Stimulated activated memory B cell treated with anti-CD40 and anti-IgM and Interleukin-4, amounts not matched to agents 10 μg/mL and 1 μg/mL and 100 μg/mL, for 72 hours (primary cell): Measurements from ENCODE around the gene USP30.

ENCODE experiments used
- ATAC-seq: fragments of 150-1000 bp; cut with Tn5 transposase; 2 replicates; pipeline ENCODE4 v1.10.0; 2021
- H3K27ac Mint-ChIP-seq: one replicate; pipeline ENCODE4 v1.8.0; 2022; ENCODE audit warnings: mild to moderate bottlenecking, mixed read lengths
- H3K27me3 Mint-ChIP-seq: one replicate; pipeline ENCODE4 v1.8.0; 2022; ENCODE audit warnings: mixed read lengths
- H3K36me3 Mint-ChIP-seq: one replicate; pipeline ENCODE4 v1.8.0; 2022; ENCODE audit warnings: mixed read lengths
- H3K4me1 Mint-ChIP-seq: one replicate; pipeline ENCODE4 v1.8.0; 2022; ENCODE audit warnings: mixed read lengths
- H3K4me3 Mint-ChIP-seq: one replicate; pipeline ENCODE4 v1.8.0; 2022; ENCODE audit warnings: mild to moderate bottlenecking, moderate library complexity, mixed read lengths
- H3K9me3 Mint-ChIP-seq: one replicate; pipeline ENCODE4 v1.8.0; 2022; ENCODE audit warnings: mixed read lengths

USP30 gene

GRCh38 chr12:109069307-109070271 lies 17.2 kb downstream of the USP30 start:
- H3K4me3 Mint-ChIP-seq: no peak overlapping the region
- H3K27me3 Mint-ChIP-seq: no peaks in the 10 kb centered on the region
- H3K36me3 Mint-ChIP-seq: peaks cover 54% of the 10 kb centered on the region
- no peaks in the 10 kb centered on the region for H3K9me3 Mint-ChIP-seq
- no peak overlapping the region for H3K27ac Mint-ChIP-seq
- H3K4me1 Mint-ChIP-seq: no peaks in the 10 kb centered on the region
- no peak for ATAC-seq

- Mint-ChIP-seq H3K36me3 (peaks cover 81% of the 10 kb centered on the region), H3K9me3 (peaks cover 4% of the 10 kb centered on the region), H3K27ac (no peak overlapping the region), H3K4me3 (no peak overlapping the region), H3K4me1 (no peaks in the 10 kb centered on the region), H3K27me3 (no peaks in the 10 kb centered on the region)
- no peak for ATAC-seq
Measured at GRCh38 chr12:109074866-109075265, 22.5 kb downstream of the USP30 start.

GRCh38 chr12:109082751-109083150 lies 30.4 kb downstream of the USP30 start:
- H3K4me3 Mint-ChIP-seq: no peak overlapping the region
- H3K9me3 Mint-ChIP-seq: peaks cover 6% of the 10 kb centered on the region
- ATAC-seq: no peak
- no peaks in the 10 kb centered on the region for H3K27me3 Mint-ChIP-seq
- H3K36me3 Mint-ChIP-seq: peaks cover 54% of the 10 kb centered on the region
- H3K4me1 Mint-ChIP-seq: no peaks in the 10 kb centered on the region
- no peak overlapping the region for H3K27ac Mint-ChIP-seq

- Mint-ChIP-seq H3K27me3 (no peaks in the 10 kb centered on the region), H3K36me3 (peaks cover 44% of the 10 kb centered on the region)
- ATAC-seq: no peak
Measured at GRCh38 chr12:109084425-109084824, 32.0 kb downstream of the USP30 start.

GRCh38 chr12:109085590-109085989 lies 33.2 kb downstream of the USP30 start:
- Mint-ChIP-seq H3K4me3 (no peak overlapping the region), H3K9me3 (no peaks in the 10 kb centered on the region), H3K36me3 (peaks cover 38% of the 10 kb centered on the region), H3K4me1 (peaks cover 12% of the 10 kb centered on the region), H3K27ac (no peak overlapping the region), H3K27me3 (no peaks in the 10 kb centered on the region)
- ATAC-seq: no peak

More at GRCh38 chr12:109084425-109084824, 32.0 kb downstream of the USP30 start:
- no peak overlapping the region for H3K27ac Mint-ChIP-seq
- H3K4me3 Mint-ChIP-seq: no peak overlapping the region
- H3K9me3 Mint-ChIP-seq: peaks cover 2% of the 10 kb centered on the region
- peaks cover 7% of the 10 kb centered on the region for H3K4me1 Mint-ChIP-seq

GRCh38 chr12:109087250-109087649 lies 34.9 kb downstream of the USP30 start:
- Mint-ChIP-seq H3K4me1 (peaks cover 27% of the 10 kb centered on the region), H3K4me3 (no peak overlapping the region), H3K27me3 (no peaks in the 10 kb centered on the region), H3K27ac (no peak overlapping the region), H3K36me3 (peaks cover 28% of the 10 kb centered on the region), H3K9me3 (no peaks in the 10 kb centered on the region)
- ATAC-seq: no peak

- Mint-ChIP-seq H3K9me3 (no peaks in the 10 kb centered on the region), H3K27ac (peak overlapping the region; percentile 18), H3K4me1 (peaks cover 43% of the 10 kb centered on the region), H3K4me3 (no peak overlapping the region), H3K27me3 (no peaks in the 10 kb centered on the region), H3K36me3 (peaks cover 18% of the 10 kb centered on the region)
- ATAC-seq: no peak
Measured at GRCh38 chr12:109088818-109089217, 36.4 kb downstream of the USP30 start.

GRCh38 chr12:109089683-109090082 lies 37.3 kb downstream of the USP30 start:
- Mint-ChIP-seq H3K4me3 (no peak overlapping the region), H3K9me3 (no peaks in the 10 kb centered on the region), H3K27me3 (no peaks in the 10 kb centered on the region), H3K36me3 (peaks cover 18% of the 10 kb centered on the region), H3K27ac (peak overlapping the region; percentile 18), H3K4me1 (peaks cover 45% of the 10 kb centered on the region)
- no peak for ATAC-seq

GRCh38 chr12:109092497-109093021 lies 40.2 kb downstream of the USP30 start:
- Mint-ChIP-seq H3K4me1 (peaks cover 45% of the 10 kb centered on the region), H3K9me3 (no peaks in the 10 kb centered on the region), H3K27ac (peak overlapping the region; percentile 83), H3K36me3 (peaks cover 12% of the 10 kb centered on the region), H3K27me3 (no peaks in the 10 kb centered on the region), H3K4me3 (peak overlapping the region; percentile 87)
- ATAC-seq: no peak

GRCh38 chr12:109093022-109093918 lies 40.9 kb downstream of the USP30 start, which contains the start of gene ALKBH2:
Gene ALKBH2, minus strand, starts transcription at chr12:109093472. Its CDS starts 686 bp downstream, at chr12:109092786.
- H3K27me3 Mint-ChIP-seq: no peaks in the 10 kb centered on the region
- H3K4me3 Mint-ChIP-seq: peak within 1 kb of the TSS; percentile 87
- H3K36me3 Mint-ChIP-seq: peaks cover 12% of the 10 kb centered on the region
- H3K27ac Mint-ChIP-seq: peak within 1 kb of the TSS; percentile 83
- peaks cover 47% of the 10 kb centered on the region for H3K4me1 Mint-ChIP-seq
- peak; percentile 84 for ATAC-seq
- H3K9me3 Mint-ChIP-seq: no peaks in the 10 kb centered on the region

- Mint-ChIP-seq H3K27ac (peak overlapping the region; percentile 45), H3K4me1 (peaks cover 46% of the 10 kb centered on the region)
- ATAC-seq: no peak
Measured at GRCh38 chr12:109097140-109097434, 44.7 kb downstream of the USP30 start.

GRCh38 chr12:109097435-109098182 lies 45.2 kb downstream of the USP30 start, which contains the start of gene UNG:
Gene UNG, plus strand, starts transcription at chr12:109097597. Its CDS starts 83 bp downstream, at chr12:109097680.
- Mint-ChIP-seq H3K36me3 (peaks cover 5% of the 10 kb centered on the region), H3K4me1 (peaks cover 41% of the 10 kb centered on the region), H3K9me3 (no peaks in the 10 kb centered on the region), H3K27ac (peak within 1 kb of the TSS; percentile 45), H3K4me3 (peak within 1 kb of the TSS; percentile 83), H3K27me3 (no peaks in the 10 kb centered on the region)
- ATAC-seq: peak; percentile 98

More at GRCh38 chr12:109097140-109097434, 44.7 kb downstream of the USP30 start:
- Mint-ChIP-seq H3K4me3 (peak overlapping the region; percentile 83), H3K36me3 (peaks cover 5% of the 10 kb centered on the region), H3K9me3 (no peaks in the 10 kb centered on the region), H3K27me3 (no peaks in the 10 kb centered on the region)

- Mint-ChIP-seq H3K4me1 (peaks cover 35% of the 10 kb centered on the region), H3K9me3 (no peaks in the 10 kb centered on the region), H3K27me3 (no peaks in the 10 kb centered on the region), H3K4me3 (peak overlapping the region; percentile 83), H3K36me3 (peaks cover 5% of the 10 kb centered on the region), H3K27ac (peak overlapping the region; percentile 45)
- peak; percentile 45 for ATAC-seq
Measured at GRCh38 chr12:109098183-109098604, 45.8 kb downstream of the USP30 start.

- Mint-ChIP-seq H3K9me3 (no peaks in the 10 kb centered on the region), H3K27me3 (no peaks in the 10 kb centered on the region), H3K36me3 (peaks cover 5% of the 10 kb centered on the region), H3K27ac (peak overlapping the region; percentile 45), H3K4me1 (peaks cover 30% of the 10 kb centered on the region), H3K4me3 (peak overlapping the region; percentile 83)
- no peak for ATAC-seq
Measured at GRCh38 chr12:109098651-109099050, 46.3 kb downstream of the USP30 start.
